Cardiac muscle cell (in vitro differentiated cells and primary cell): ENCODE data around the gene VWA2. TPM values are rescaled to one million over a fixed set of nuclear protein-coding genes. Genes with fewer than 3 reads are reported as not detected.

Experiments used
- DNase-seq, 2 donors: peaks; one replicate each; pipeline versions ENCODE4 v3.0.0 to v3.0.0-alpha.2; 2010 to 2017; ENCODE audit warnings: low read depth in 1 of 2, low spot score in 1 of 2
- H3K27ac ChIP-seq: fragments of 200-600 bp; sonication (generic); 2 replicates; pipeline ENCODE4 v1.5.1; 2016
- H3K27me3 ChIP-seq: fragments of 200-600 bp; sonication (generic); 2 replicates; pipeline ENCODE4 v1.6.0; 2016; ENCODE audit warnings: control low read depth
- H3K36me3 ChIP-seq: fragments of 200-600 bp; sonication (generic); 2 replicates; pipeline ENCODE4 v1.5.1; 2016; ENCODE audit warnings: control low read depth
- H3K4me1 ChIP-seq: fragments of 200-600 bp; sonication (generic); 2 replicates; pipeline ENCODE4 v1.8.1; 2017; ENCODE audit warnings: low read depth, mild to moderate bottlenecking, mixed run types
- H3K4me3 ChIP-seq: fragments of 200-600 bp; sonication (generic); 2 replicates; pipeline ENCODE4 v1.5.1; 2016; ENCODE audit warnings: mild to moderate bottlenecking
- H3K9me3 ChIP-seq: fragments of 200-600 bp; sonication (generic); 2 replicates; pipeline ENCODE4 v1.5.1; 2017; ENCODE audit warnings: low read depth, mild to moderate bottlenecking, control low read depth
- CTCF ChIP-seq: IDR thresholded peaks from 2 replicates; pipeline ENCODE4 v1.5.1; 2012; ENCODE audit warnings: low read depth, mild to moderate bottlenecking, low read length
- polyA plus RNA-seq: library from polyadenylated mRNA; unstranded; fragments of >200 nt; fragmentation: Nextera tagmentation; extraction: Ambion mirVana; gene quantifications from 2 replicates; pipeline ENCODE4 v1.2.1, GENCODE V29; 2016
- total RNA-seq: library from RNA; depleted of rRNA; stranded (reverse); fragments of >200 nt; gene quantifications from 2 replicates; pipeline ENCODE4 v1.2.3, GENCODE V29; 2016

VWA2 gene
- total and polyA plus RNA-seq, 2 experiments from 2014 or later = not detected

GRCh38 chr10:114313866-114314265, 74.8 kb downstream of the VWA2 start:
- no peaks in the 10 kb centered on the region for H3K27me3 ChIP-seq
- H3K27ac ChIP-seq = no peak overlapping the region
- no peak for TF ChIP-seq CTCF
- H3K4me3 ChIP-seq = no peak overlapping the region
- no peaks in the 10 kb centered on the region for H3K4me1 ChIP-seq
- DNase-seq = no peak
- H3K36me3 ChIP-seq = no peaks in the 10 kb centered on the region
- no peaks in the 10 kb centered on the region for H3K9me3 ChIP-seq

- Histone ChIP-seq H3K36me3 (no peaks in the 10 kb centered on the region), H3K4me1 (no peaks in the 10 kb centered on the region), H3K4me3 (no peak overlapping the region), H3K27me3 (no peaks in the 10 kb centered on the region), H3K9me3 (no peaks in the 10 kb centered on the region), H3K27ac (no peak overlapping the region)
- no peak for DNase-seq
- TF ChIP-seq CTCF = no peak
These were observed 76.7 kb downstream of the VWA2 start for GRCh38 chr10:114315566-114316420.

- Histone ChIP-seq H3K4me3 (no peak overlapping the region), H3K9me3 (no peaks in the 10 kb centered on the region), H3K27me3 (no peaks in the 10 kb centered on the region), H3K36me3 (no peaks in the 10 kb centered on the region), H3K27ac (no peak overlapping the region), H3K4me1 (no peaks in the 10 kb centered on the region)
- no peak for TF ChIP-seq CTCF
- DNase-seq = no peak
These were observed 77.7 kb downstream of the VWA2 start for GRCh38 chr10:114316744-114317143.

- H3K4me1 ChIP-seq = no peaks in the 10 kb centered on the region
- no peak for DNase-seq
- no peaks in the 10 kb centered on the region for H3K36me3 ChIP-seq
- H3K9me3 ChIP-seq = no peaks in the 10 kb centered on the region
- no peak for TF ChIP-seq CTCF
- no peak overlapping the region for H3K27ac ChIP-seq
- no peak overlapping the region for H3K4me3 ChIP-seq
- no peaks in the 10 kb centered on the region for H3K27me3 ChIP-seq
These were observed 80.6 kb downstream of the VWA2 start for GRCh38 chr10:114319406-114320248.

GRCh38 chr10:114320249-114321116, 81.4 kb downstream of the VWA2 start:
- no peak for TF ChIP-seq CTCF
- H3K9me3 ChIP-seq = no peaks in the 10 kb centered on the region
- H3K27ac ChIP-seq = no peak overlapping the region
- H3K4me1 ChIP-seq = no peaks in the 10 kb centered on the region
- DNase-seq = no peak
- no peaks in the 10 kb centered on the region for H3K27me3 ChIP-seq
- no peak overlapping the region for H3K4me3 ChIP-seq
- H3K36me3 ChIP-seq = no peaks in the 10 kb centered on the region
